HG03097 (cell line): ENCODE data around the gene KIRREL2.
"Not testable (repeated sequence)": the region's sequence is repeated elsewhere in the genome, so short reads cannot be mapped to it uniquely, and the experiment has no call there.

Experiments used
- ATAC-seq: cut with Tn5 transposase; IDR thresholded peaks from one replicate; pipeline ENCODE4 v1.9.1; 2021; ENCODE audit not compliant: unreplicated experiment, low FRiP score

The KIRREL2 gene

DNA sequence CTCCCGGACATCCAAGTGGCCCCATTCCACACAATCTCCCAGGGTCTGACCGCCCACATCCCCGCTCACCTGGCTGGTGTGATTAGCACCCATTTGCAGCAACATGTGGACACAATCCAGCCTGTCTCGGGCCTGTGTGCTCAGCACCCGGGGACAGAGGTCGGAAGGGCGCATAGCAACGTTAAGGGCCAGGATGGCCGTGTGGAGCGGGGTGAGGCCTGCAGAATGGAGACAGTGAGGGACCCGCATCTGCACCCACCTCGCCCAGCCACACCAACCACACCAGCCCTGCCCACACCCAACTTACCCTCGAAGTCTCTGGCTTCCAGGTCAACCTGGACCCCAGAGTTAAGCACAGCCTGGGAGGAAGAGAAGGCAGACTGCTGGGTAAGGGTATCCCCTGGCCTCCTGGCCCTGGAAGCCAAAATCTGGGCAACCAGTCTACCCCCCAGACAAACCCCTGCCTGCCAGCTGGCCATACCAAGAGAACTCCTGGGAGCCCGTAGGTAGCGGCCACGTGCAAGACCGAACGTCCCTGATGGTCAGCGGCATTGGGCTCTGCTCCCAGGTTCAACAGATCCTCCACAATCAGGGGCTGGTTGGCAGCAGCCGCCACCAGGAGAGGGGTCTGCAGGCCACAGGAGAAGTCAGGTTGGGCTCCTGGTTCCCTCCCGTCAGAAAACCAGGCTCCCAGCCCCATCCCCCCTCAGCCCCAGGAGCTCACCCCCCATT is 39.4 kb downstream of the KIRREL2 start:
- no peak for ATAC-seq

DNA sequence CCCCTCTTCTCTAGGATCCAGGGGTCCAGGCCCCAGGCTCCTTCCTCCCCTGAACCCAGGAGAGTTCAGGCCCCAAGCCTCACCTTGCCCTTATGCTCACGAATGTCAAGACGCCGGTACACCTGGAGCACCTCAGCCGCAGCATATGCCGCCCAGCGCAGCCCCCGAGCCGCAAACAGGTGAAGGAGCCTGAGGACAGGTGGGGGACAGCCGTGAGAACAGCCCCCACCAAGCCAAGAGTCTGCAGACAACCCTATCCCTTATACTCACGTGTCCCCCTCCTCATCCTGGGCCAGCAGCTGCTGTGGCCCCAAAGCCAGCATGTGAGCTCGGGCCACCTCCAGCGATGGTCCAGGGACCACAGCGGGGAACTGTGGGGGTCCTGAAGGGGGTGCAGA is 39.9 kb downstream of the KIRREL2 start:
- no peak for ATAC-seq

GRCh38 chr19:35897706-35898451 is 41.2 kb downstream of the KIRREL2 start:
- no peak for ATAC-seq

DNA sequence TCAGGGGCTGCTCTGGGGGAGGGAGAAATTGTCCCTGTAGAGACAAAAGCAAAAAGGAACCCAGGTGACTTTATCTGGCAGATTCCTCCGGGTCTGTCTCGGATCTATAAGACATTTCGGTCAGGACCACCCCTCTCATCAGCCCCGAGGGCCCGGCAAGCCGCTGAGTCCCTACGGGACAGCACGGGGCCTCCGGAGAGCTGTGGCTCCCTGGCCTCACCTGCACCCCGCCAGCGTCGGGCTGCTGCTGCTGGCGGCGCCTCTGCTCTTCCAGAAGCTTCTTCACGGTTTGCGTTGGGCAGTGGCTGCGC is 41.7 kb downstream of the KIRREL2 start:
- ATAC-seq, result no peak

DNA sequence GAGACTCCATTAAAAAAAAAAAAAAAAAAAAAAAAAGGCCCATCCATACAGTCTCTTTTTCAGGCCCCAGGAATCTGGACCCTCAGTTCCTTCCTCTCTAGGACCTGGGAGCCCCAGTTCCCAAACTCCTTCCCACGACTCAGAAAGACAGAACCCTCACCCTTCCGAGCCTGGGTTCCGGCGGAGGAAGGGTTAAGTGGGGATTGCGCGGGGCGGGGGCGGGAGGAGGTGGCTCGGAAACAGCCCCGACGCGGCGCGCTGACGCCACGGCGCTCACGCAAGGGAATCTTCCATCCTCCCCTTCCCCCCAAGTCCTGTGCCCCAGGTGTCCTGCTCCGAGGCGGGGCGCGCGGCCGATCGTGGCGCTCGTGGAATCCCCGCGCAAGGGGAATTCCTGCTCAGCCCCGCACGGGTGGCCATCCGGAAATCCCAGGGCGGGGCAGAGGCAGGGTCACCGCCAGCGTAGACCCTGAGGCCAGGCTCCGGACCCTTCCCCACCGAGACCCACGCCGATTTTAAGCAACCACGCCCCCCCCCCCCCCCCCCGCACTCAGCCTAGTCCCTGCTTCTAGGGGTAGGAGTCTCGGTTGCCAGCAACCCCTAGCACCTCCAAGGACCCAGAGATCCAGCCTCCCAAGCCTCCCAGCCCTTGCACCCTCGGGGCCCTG is 43.0 kb downstream of the KIRREL2 start:
- ATAC-seq, result peak; percentile 32

GRCh38 chr19:35901055-35901644 is 44.4 kb downstream of the KIRREL2 start:
- ATAC-seq, result no peak

GRCh38 chr19:35901854-35902661 is 45.3 kb downstream of the KIRREL2 start, which contains the start of gene HCST:
Gene HCST, plus strand, starts transcription at chr19:35902529. Its CDS starts 65 bp downstream, at chr19:35902594.
- no peak for ATAC-seq

GRCh38 chr19:35902870-35903475 is 46.3 kb downstream of the KIRREL2 start:
- ATAC-seq, result no peak

- peak; percentile 46 for ATAC-seq
These were observed 47.0 kb downstream of the KIRREL2 start for GRCh38 chr19:35903550-35904179.

DNA sequence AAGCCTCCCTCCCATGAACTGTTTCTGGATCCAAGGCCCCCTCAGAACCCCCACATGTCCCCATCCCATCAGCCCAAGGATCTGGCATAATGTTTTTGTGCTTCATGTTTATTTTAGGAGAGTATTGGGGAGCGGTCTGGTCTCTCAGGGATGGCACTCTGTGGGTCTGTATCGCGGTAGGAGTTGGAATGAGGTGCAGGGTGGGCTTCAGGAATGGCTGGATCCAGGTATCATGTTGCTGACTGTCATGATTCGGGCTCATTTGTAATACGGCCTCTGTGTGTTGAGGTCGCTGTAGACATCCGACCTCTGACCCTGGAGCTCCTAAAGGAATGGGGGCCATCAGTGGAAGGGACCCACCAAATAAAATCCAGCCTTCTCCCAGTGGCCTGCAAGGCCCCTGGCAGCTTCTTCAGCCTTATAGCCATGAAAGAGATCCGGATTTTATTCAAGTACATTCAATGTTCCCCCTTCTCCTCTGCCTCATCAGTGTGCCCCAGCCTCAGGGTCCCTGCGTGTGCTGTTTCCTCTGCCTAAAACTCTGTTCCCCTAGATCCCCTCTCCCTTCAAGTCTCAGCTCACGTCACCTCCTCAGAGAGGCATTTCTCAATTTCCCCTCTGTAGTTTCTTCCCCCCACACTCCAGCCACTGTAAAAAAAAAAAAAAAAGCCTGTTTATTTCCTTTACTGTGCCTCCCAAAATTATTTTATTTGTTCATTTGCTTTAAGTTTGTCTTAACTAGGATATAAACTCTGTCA is 47.8 kb downstream of the KIRREL2 start:
- no peak for ATAC-seq

DNA sequence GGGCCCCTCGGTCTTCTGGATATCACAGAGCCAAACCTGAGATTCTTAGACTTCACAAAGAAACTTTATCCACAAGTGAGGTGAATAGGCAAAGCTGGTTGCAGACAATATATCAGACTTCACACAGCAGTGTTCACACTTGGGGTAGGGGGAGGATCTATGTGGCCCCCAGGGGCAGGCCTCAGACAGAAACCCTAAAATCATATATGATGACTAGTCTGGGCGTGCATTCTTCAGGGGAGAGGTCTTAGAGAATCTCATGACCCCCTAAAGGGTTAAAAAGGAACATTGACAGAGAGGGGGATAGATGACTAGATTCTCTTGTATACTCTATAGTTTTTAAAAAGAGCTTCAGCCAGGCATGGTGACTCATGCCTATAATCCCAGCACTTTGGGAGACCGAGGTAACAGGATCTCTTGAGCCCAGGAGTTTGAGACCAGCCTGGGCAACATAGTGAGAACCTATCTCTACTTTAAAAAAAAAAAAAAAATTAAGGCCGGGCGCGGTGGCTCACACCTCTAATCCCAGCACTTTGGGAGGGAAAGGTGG is 48.5 kb downstream of the KIRREL2 start:
- ATAC-seq, result no peak

- ATAC-seq, result no peak
These were observed 50.6 kb downstream of the KIRREL2 start for GRCh38 chr19:35907377-35907745.

DNA sequence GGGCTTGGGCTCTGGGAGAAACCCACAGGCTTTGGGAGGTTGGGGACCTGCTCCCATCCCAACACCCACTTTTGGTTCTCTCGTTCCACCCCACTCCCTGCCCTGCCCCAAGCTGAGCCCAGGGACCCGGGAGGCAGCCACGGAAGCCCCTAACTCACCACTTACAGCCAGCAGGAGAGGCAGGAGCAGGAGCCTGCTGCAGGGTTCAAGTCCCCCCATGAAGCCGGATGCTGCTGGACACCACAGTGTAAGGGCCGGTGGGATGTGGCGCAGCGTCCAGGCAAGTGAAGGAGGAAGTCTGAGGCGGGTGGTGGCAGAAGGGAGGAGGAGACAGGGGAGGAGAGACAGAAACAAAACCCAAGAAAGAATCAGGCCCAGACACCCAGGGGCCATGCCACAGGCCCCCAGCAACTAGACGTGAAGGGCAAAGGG is 51.3 kb downstream of the KIRREL2 start, which contains the start of gene TYROBP:
TYROBP (minus strand) TSS at position 286 of the 432 bp plus-strand sequence; CDS start at position 219, 67 bp downstream.
- no peak for ATAC-seq

GRCh38 chr19:35908973-35909683 is 52.4 kb downstream of the KIRREL2 start:
- peak; percentile 59 for ATAC-seq

DNA sequence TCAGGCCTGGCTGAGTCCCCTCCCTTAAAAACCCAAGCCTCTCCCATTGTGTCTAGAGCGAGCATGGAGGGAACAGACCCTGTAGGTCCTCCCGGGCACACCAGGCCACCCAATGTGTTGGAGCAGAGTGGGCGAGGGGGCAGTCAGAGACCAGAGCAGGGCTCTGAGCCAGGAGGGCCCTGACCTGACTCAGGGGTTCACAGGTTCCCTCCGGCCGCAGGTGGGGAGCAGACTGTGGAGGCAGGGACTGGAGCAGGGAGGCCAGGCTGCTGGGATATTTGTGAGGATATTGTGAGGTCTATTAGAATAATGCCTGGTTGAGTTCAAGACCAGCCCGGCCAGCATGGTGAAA is 52.9 kb downstream of the KIRREL2 start:
- no peak for ATAC-seq

- not testable (repeated sequence) for ATAC-seq
These were observed 53.6 kb downstream of the KIRREL2 start for GRCh38 chr19:35910355-35910754.

GRCh38 chr19:35911173-35911572 is 54.5 kb downstream of the KIRREL2 start:
- no peak for ATAC-seq

DNA sequence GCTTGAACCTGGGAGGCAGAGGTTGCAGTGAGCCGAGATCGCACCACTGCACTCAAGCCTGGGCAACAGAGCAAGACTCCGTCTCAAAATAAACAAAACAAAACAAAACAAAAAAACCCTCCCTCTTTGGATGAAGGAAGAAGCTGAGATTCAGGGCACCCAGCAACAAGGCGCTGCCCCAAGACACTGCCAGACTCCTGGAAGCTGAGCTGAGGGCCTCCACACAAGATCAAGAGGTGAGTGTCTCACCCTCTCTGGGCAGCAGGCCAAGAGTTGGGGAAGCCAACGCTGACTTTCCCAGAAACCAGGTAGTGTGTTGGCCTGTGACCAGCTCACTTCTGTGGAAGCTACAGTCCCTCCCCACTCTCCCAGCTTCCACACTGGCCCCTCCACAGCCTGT is 55.1 kb downstream of the KIRREL2 start:
- ATAC-seq, result no peak
